Mucosa of descending colon (tissue), 3 donors: Measurements from ENCODE around the gene AGPS. TPM values are rescaled to one million over a fixed set of nuclear protein-coding genes. Genes with fewer than 3 reads are reported as not detected.

Source experiments
- ATAC-seq: fragments of 200-7000 bp; cut with Tn5 transposase; one replicate; pipeline ENCODE4 v1.9.1; 2020; ENCODE audit warnings: mild to moderate bottlenecking, moderate library complexity
- DNase-seq, 3 donors: peaks; one replicate each; pipeline ENCODE4 v3.0.0-alpha.2; 2020
- H3K36me3 ChIP-seq: fragments of 200-600 bp; one replicate; pipeline ENCODE4 v1.8.0; 2021; ENCODE audit warnings: low read depth, mild to moderate bottlenecking
- H3K4me1 ChIP-seq: fragments of 200-600 bp; one replicate; pipeline ENCODE4 v1.8.0; 2021; ENCODE audit warnings: low read depth, mild to moderate bottlenecking
- H3K4me3 ChIP-seq: fragments of 200-600 bp; one replicate; pipeline ENCODE4 v1.8.0; 2021; ENCODE audit warnings: mild to moderate bottlenecking
- H3K9me3 ChIP-seq: fragments of 200-600 bp; one replicate; pipeline ENCODE4 v1.8.0; 2021; ENCODE audit warnings: mild to moderate bottlenecking
- CTCF ChIP-seq: fragments of 200-600 bp; IDR thresholded peaks from one replicate; pipeline ENCODE4 v1.8.0; 2022; ENCODE audit warnings: antibody characterized with exemption, mild to moderate bottlenecking
- intact Hi-C, 2 donors: fragments of 100-400 bp; cut with DNase I in 1 of 2; cut with micrococcal nuclease in 1 of 2; formaldehyde crosslinking; loops; one replicate each; pipeline versions ENCODE4 v1.11.0 to v1.11.1; 2022; cut with DNase I, micrococcal nuclease
- total RNA-seq, 3 donors: library from RNA; stranded (reverse); fragmentation: NEBNext Ultra II Directional in 2 of 3; extraction: Animal tissue kit (Norgen Biotek cat#: 25700) in 2 of 3; gene quantifications; one replicate each; pipeline versions ENCODE4 v1.2.1 to v1.2.4, GENCODE V29; 2021 to 2023
- donor health status: DM: no; HTN: no; CAD: no; lungs with moderate emphysema.
- donor health status: DM: no; HTN: no; CAD: no.
- donor health status: DM: no; HTN: yes; CAD: no.

Gene AGPS
- total RNA-seq, 3 donors from 2014 or later: 43.0 to 58.4 (median 48.7) TPM

DNA sequence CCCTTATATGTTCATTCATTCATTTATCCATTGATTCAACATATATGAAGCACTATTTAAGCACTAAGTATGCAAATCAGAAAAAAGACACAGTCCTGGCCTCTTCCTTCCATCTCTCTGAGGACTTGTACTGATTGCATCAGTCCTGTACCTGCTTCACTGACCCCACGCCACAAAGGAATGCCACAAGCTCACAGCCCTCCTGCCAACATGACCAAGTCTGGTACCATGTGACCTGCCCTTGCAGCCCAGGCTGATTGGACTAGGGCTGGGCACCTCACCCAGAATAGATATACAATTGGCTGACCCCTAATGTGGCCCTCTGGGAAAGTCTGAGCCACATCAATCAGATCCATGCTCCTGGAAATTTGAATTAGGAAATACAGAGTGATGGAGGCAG is 196.6 kb downstream of the AGPS start:
- Histone ChIP-seq H3K9me3 (no peaks in the 10 kb centered on the region), H3K36me3 (no peaks in the 10 kb centered on the region), H3K4me1 (no peaks in the 10 kb centered on the region), H3K4me3 (no peak overlapping the region)
- TF ChIP-seq CTCF: no peak
- ATAC-seq (no peak), DNase-seq (no peak)
- intact Hi-C loops: no loop called here

GRCh38 chr2:177592397-177592796 is 199.8 kb downstream of the AGPS start:
- ATAC-seq (no peak), DNase-seq (no peak)
- Histone ChIP-seq H3K9me3 (no peaks in the 10 kb centered on the region), H3K4me3 (no peak overlapping the region), H3K4me1 (no peaks in the 10 kb centered on the region), H3K36me3 (no peaks in the 10 kb centered on the region)
- no peak for TF ChIP-seq CTCF
- intact Hi-C loops: no loop called here

- ATAC-seq (no peak), DNase-seq (no peak)
- intact Hi-C loops: no loop called here
- Histone ChIP-seq H3K9me3 (no peaks in the 10 kb centered on the region), H3K36me3 (no peaks in the 10 kb centered on the region), H3K4me3 (no peak overlapping the region), H3K4me1 (no peaks in the 10 kb centered on the region)
- no peak for TF ChIP-seq CTCF
Observed at GRCh38 chr2:177592945-177593344, 200.4 kb downstream of the AGPS start.

GRCh38 chr2:177593402-177593801 is 200.8 kb downstream of the AGPS start:
- Histone ChIP-seq H3K36me3 (no peaks in the 10 kb centered on the region), H3K4me3 (no peak overlapping the region), H3K4me1 (no peaks in the 10 kb centered on the region), H3K9me3 (no peaks in the 10 kb centered on the region)
- no peak for ATAC-seq
- intact Hi-C loops: no loop called here
- TF ChIP-seq CTCF: no peak
- no peak for DNase-seq

Other genes starting within 250 kb of the AGPS start
- 100 to 1,000 TPM; 133 to 169 (median 151) TPM for gene HNRNPA3, start 180.0 kb upstream of the AGPS start, total RNA-seq
- 100 to 1,000 TPM in 1 of 3 donors, 10 to 100 TPM in 2; 84.3 to 105 (median 99.1) TPM for gene NFE2L2, start 128.0 kb upstream of the AGPS start, total RNA-seq